GM19043 (cell line): ENCODE results near the gene ZCCHC2.

Experiments used
- ATAC-seq: cut with Tn5 transposase; IDR thresholded peaks from one replicate; pipeline ENCODE4 v1.9.1; 2021; ENCODE audit warnings: low read depth; ENCODE audit not compliant: unreplicated experiment

The ZCCHC2 gene

GRCh38 chr18:62537042-62537894, 14.4 kb downstream of the ZCCHC2 start:
- no peak for ATAC-seq

- ATAC-seq: no peak
Measured at GRCh38 chr18:62537946-62538345, 15.1 kb downstream of the ZCCHC2 start.

- no peak for ATAC-seq
Measured at GRCh38 chr18:62538881-62539280, 16.1 kb downstream of the ZCCHC2 start.

GRCh38 chr18:62539284-62540165, 16.7 kb downstream of the ZCCHC2 start:
- no peak for ATAC-seq

GRCh38 chr18:62543021-62543420, 20.2 kb downstream of the ZCCHC2 start:
- no peak for ATAC-seq

GRCh38 chr18:62545098-62545497, 22.3 kb downstream of the ZCCHC2 start:
- no peak for ATAC-seq

- no peak for ATAC-seq
Measured at GRCh38 chr18:62549755-62550154, 26.9 kb downstream of the ZCCHC2 start.

- ATAC-seq: no peak
Measured at GRCh38 chr18:62550746-62551145, 27.9 kb downstream of the ZCCHC2 start.

GRCh38 chr18:62551972-62552513, 29.2 kb downstream of the ZCCHC2 start:
- ATAC-seq: no peak

GRCh38 chr18:62554061-62554815, 31.4 kb downstream of the ZCCHC2 start:
- ATAC-seq: peak; percentile 42

GRCh38 chr18:62555135-62555534, 32.3 kb downstream of the ZCCHC2 start:
- no peak for ATAC-seq

- no peak for ATAC-seq
Measured at GRCh38 chr18:62556397-62556796, 33.6 kb downstream of the ZCCHC2 start.

- peak; percentile 61 for ATAC-seq
Measured at GRCh38 chr18:62558015-62558663, 35.3 kb downstream of the ZCCHC2 start.

- no peak for ATAC-seq
Measured at GRCh38 chr18:62564044-62564443, 41.2 kb downstream of the ZCCHC2 start.

- ATAC-seq: no peak
Measured at GRCh38 chr18:62566199-62566598, 43.4 kb downstream of the ZCCHC2 start.

- no peak for ATAC-seq
Measured at GRCh38 chr18:62566818-62567217, 44.0 kb downstream of the ZCCHC2 start.

- ATAC-seq: no peak
Measured at GRCh38 chr18:62569081-62569655, 46.3 kb downstream of the ZCCHC2 start.

GRCh38 chr18:62571037-62571436, 48.2 kb downstream of the ZCCHC2 start:
- no peak for ATAC-seq

- ATAC-seq: no peak
Measured at GRCh38 chr18:62571648-62572047, 48.8 kb downstream of the ZCCHC2 start.

- ATAC-seq: no peak
Measured at GRCh38 chr18:62572456-62572855, 49.6 kb downstream of the ZCCHC2 start.
